ENCODE results near the gene MYCBPAP.

MYCBPAP gene

GRCh38 chr17:50541402-50541715, 33.1 kb downstream of the MYCBPAP start:
- no peak for TF ChIP-seq CTCF (IDR thresholded peaks at IDR 0.05; ENCODE audit: low read depth, low read length, missing control alignments)
- DNase-seq (ENCODE audit: low read depth), result no peak
- H3K4me3 ChIP-seq (ENCODE audit: low read depth, low read length), result peak overlapping the region; percentile 60

- DNase-seq (ENCODE audit: low read depth), result no peak
- TF ChIP-seq CTCF (IDR thresholded peaks at IDR 0.05; ENCODE audit: low read depth, low read length, missing control alignments), result peak; percentile 37
- H3K4me3 ChIP-seq (ENCODE audit: low read depth, low read length), result peak overlapping the region; percentile 60
Measured at GRCh38 chr17:50541716-50542688, 33.8 kb downstream of the MYCBPAP start.

- no peak for DNase-seq (ENCODE audit: low read depth)
- H3K4me3 ChIP-seq (ENCODE audit: low read depth, low read length), result no peak overlapping the region
- TF ChIP-seq CTCF (IDR thresholded peaks at IDR 0.05; ENCODE audit: low read depth, low read length, missing control alignments), result no peak
Measured at GRCh38 chr17:50542795-50543774, 34.8 kb downstream of the MYCBPAP start.

DNA sequence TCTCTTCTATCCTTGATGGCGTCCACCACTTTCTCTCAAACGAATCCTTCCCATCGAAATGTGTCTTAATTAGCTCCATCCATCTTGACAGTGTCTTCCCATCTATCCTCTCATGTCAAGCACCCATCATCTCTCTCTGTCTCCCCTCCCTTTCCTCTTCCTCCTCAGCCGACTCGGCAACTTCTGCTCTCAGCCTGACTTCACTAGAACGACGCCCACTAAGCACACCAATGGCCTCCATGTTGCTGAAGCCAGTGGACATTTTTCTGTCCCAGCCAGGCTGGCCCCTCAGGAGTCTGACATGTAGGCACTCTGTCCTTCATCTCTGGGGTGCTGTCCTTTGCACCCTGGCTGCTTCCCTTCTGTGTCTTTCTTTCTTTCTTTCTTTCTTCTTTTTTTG, 36.3 kb downstream of the MYCBPAP start:
- no peak for DNase-seq (ENCODE audit: low read depth)
- TF ChIP-seq CTCF (IDR thresholded peaks at IDR 0.05; ENCODE audit: low read depth, low read length, missing control alignments), result no peak
- no peak overlapping the region for H3K4me3 ChIP-seq (ENCODE audit: low read depth, low read length)

- no peak for DNase-seq (ENCODE audit: low read depth)
- no peak for TF ChIP-seq CTCF (IDR thresholded peaks at IDR 0.05; ENCODE audit: low read depth, low read length, missing control alignments)
- H3K4me3 ChIP-seq (ENCODE audit: low read depth, low read length), result no peak overlapping the region
Measured at GRCh38 chr17:50545311-50545710, 37.1 kb downstream of the MYCBPAP start.

- no peak for DNase-seq (ENCODE audit: low read depth)
- H3K4me3 ChIP-seq (ENCODE audit: low read depth, low read length), result peak overlapping the region; percentile 69
- TF ChIP-seq CTCF (IDR thresholded peaks at IDR 0.05; ENCODE audit: low read depth, low read length, missing control alignments), result no peak
Measured at GRCh38 chr17:50546701-50547034, 38.4 kb downstream of the MYCBPAP start.

Measured in GM12864 (cell line).